Activated CD4-positive, alpha-beta T cell treated with anti-CD3 and anti-CD28 coated beads, Interleukin-2, amount 50 U/mL, for 24 hours (primary cell): ENCODE results near the gene SLC35G6.
"Not testable (repeated sequence)": the region's sequence is repeated elsewhere in the genome, so short reads cannot be mapped to it uniquely, and the experiment has no call there.

Source experiments
- DNase-seq, 2 donors: peaks; one replicate each; pipeline ENCODE4 v3.0.0-alpha.2; 2020; ENCODE audit warnings: low read depth in 1 of 2, low spot score in 1 of 2

The SLC35G6 gene

GRCh38 chr17:7481275-7481674, at the start of gene SLC35G6:
TSS of gene SLC35G6 (plus strand) at chr17:7481446. CDS start at chr17:7481517, 71 bp downstream.
- DNase-seq, result not testable (repeated sequence)

GRCh38 chr17:7432296-7432695, 49.0 kb upstream of the SLC35G6 start:
- DNase-seq, result no peak

GRCh38 chr17:7435676-7436555, 45.3 kb upstream of the SLC35G6 start:
- peak; percentile 39 to 40 for DNase-seq

- peak; percentile 65 to 67 for DNase-seq
These were observed 44.5 kb upstream of the SLC35G6 start for GRCh38 chr17:7436556-7437368.

DNA sequence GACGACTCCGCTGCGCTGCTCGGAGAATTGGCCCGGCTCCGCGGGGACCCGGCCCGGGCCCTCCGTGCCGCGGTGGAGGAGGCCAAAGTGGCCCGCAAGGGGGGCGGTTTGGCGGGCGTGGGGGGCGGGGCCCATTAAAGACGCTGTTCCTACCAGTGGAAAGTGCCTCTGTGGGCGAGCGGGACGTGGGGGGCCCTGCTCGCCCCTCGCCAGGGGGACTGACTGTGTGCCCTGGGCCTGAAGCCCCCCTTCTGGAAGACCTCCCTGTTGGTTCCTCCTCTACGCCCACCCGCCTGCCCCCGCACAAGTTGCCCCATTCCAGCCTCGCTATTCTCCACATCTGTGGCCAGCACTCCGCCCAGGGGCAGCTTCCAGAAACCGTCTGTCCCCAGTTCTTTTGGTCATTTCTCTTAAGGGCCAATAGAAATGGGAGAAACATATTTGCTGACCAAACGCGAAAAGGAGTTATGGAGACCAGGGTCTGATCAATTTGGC, 43.8 kb upstream of the SLC35G6 start:
- no peak for DNase-seq

GRCh38 chr17:7437950-7438614, 43.2 kb upstream of the SLC35G6 start:
- peak; percentile 18 to 37 for DNase-seq

DNA sequence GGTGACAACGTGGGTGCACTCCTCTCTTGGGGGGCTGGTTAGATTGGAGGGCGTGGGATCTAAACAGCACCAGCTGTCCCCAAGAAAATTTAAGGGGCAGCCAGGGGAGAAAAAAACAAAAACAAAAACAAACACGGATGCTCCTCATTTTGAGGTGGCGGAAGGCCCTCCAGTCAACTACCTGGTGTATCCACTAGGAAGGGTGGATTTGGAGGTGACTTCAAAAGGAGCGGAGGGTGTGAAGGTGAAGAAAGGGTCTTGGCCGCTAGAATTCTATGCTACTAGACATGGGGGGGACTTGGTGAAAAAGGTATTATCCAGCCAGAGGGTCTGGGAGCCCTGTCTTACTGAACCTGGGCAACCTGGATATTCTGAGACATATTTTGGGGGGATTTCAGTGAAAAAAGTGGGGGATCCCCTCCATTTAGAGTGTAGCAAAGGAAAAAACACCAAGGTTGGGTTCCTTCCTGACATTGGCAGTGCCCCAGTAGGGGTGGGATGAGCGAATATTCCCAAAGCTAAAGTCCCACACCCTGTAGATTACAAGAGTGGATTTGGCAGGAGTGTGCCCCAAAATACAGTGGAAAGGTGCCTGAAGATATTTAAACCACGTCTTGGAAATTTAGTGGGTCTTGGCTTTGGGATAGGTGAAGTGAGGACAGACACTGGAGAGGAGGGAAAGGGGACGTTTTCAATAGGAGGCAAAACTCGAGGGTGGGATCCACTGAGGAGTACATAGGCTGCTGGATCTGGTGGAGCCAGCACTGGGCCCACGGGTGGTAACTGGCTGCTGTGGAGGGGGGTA, 42.4 kb upstream of the SLC35G6 start:
- no peak for DNase-seq

DNA sequence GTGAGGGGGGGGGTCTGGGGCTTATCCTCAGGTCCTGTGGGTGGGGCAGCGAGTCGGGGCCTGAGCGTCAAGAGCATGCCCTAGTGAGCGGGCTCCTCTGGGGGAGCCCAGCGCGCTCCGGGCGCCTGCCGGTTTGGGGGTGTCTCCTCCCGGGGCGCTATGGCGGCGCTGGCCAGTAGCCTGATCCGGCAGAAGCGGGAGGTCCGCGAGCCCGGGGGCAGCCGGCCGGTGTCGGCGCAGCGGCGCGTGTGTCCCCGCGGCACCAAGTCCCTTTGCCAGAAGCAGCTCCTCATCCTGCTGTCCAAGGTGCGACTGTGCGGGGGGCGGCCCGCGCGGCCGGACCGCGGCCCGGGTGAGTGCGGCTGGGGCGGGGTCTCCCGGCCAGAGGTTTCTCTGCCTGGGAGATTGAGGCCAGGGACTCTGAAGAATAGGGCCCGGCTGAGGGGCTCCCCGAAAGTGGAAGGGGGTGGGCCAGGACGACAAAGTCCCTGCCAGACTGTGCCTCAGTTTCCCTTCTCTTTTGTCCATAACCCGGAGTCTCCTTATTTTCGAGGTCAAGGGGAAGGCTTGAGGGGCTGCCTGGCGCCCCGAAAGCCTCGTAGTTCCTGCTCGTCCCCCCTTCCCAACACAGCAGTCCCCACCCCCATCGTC, 41.7 kb upstream of the SLC35G6 start, which contains the start of gene FGF11:
FGF11 (plus strand) TSS at position 51 of the 651 bp plus-strand sequence; CDS start at position 160, 109 bp downstream.
- DNase-seq, result no peak

GRCh38 chr17:7440113-7440833, 41.0 kb upstream of the SLC35G6 start:
- no peak for DNase-seq

DNA sequence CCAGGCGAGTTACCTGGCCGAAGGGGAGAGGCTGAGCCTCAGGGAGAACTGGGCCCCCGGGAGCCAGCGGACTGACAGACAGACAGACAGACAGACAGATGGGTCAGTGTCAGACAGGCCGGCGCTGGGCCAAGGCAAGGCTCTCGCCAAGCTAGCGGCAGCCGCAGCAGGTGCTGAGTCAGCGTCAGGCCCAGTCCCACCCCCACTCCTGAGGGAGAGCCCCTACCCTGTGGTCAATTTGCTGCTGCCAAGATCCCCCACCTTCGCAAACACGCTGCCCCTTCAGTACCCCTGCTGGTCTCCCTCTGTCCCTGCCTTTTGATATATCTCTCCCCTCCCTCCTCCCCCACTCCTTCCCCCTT, 40.4 kb upstream of the SLC35G6 start:
- DNase-seq, result no peak

- no peak for DNase-seq
These were observed 40.0 kb upstream of the SLC35G6 start for GRCh38 chr17:7441266-7441665.

GRCh38 chr17:7442142-7442541, 39.1 kb upstream of the SLC35G6 start:
- DNase-seq, result no peak

DNA sequence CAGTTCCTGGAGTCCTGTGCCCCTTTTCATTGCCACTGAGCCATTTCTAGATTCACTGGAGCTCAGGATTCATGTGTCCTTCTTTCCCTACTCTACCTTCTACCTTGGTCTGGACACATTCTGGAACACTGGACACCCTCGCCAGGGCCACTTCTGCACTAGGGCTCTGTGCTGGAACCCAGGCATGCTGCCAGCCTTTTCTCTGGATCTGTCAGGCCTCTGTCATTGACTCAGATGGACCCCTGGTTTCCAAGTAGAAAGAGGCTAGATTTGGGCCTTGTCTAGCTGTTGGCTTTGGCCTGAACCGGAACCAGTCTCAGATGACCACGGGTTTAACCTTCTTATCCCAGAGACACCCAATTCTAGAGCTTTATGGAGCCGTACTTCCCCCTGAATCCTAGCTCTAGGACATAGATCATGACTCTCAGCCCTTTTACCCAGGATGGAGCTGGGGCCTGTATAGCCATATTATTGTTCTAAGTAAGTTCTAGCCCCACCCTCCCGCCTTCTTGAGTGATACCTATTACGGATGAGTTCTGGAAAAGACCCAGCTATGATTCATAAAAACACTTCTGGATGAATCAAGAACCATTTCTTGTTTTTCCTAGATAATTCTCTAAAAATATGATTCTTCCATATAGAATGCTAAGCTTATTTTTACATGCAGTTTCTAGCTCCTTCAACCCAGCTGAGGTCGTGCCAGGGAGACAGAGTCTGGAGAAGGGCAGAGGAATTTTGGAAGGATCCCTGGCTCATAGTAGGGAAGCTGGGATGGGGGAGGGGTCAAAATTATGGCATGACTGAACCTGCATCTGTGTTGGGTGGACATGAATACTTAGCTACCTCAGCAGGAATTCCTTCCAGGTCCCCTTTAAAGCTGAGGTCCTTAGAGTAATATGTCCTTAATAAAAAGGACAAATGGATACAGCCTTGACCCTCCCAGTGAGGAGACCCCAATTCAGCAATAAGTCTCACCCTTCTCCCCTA, 37.5 kb upstream of the SLC35G6 start:
- no peak for DNase-seq

DNA sequence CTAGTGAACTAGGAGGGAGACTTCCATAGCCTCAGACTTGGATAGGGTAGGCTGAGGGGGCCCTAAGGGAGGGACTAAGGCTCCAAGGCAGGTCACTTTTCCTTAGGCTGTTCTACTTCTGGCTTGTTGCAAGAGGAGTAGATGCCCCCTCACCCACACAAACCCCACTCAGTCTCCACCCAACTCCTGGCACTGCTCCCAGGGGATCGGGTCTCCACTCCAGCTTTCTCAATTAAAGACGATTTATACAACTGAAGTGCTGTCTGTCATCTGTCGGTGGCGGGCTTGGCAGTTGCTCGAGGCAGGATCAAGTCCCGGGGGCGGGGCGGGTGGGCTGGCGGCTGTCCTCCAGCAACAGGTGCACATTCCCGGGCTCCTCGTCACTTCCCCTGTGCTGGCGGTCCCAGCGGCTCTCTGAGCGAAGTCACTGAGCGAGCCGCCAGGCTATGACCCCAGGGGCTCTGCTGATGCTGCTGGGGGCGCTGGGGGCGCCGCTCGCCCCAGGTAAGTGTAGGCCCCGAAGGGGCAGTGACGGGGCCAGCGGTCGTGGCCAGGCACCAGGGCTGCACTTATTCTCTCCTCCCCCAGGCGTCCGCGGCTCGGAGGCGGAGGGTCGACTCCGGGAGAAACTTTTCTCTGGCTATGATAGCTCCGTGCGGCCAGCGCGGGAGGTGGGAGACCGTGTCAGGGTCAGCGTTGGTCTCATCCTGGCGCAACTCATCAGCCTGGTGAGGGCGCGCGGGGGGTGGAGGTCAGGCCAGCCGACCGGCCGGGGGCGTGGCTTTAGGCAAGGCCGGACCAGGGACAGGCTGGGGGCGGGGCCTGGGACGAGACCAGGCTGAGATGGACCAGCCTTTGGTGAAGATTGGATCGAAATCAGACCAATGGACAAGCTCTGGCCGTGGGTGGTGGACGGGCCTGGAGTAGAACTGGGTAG, 36.3 kb upstream of the SLC35G6 start, which contains the start of gene CHRNB1:
CHRNB1 (plus strand) TSS at position 380 of the 937 bp plus-strand sequence; CDS start at position 447, 67 bp downstream.
- DNase-seq, result no peak

- no peak for DNase-seq
These were observed 35.7 kb upstream of the SLC35G6 start for GRCh38 chr17:7445619-7445968.

DNA sequence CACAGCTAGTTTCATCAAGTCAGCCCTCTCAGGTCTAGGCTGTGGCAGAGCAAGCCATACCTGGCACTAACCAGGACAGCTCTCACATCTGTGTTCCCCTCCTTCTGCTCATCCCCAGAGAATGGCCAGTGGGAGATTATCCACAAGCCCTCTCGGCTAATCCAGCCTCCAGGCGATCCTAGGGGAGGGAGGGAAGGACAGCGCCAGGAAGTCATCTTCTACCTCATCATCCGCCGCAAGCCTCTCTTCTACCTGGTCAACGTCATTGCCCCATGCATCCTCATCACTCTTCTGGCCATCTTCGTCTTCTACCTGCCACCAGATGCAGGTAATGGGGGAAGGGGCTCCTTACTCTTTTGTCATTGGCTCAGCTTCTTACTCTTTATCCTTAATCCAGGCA, 32.8 kb upstream of the SLC35G6 start:
- no peak for DNase-seq

DNA sequence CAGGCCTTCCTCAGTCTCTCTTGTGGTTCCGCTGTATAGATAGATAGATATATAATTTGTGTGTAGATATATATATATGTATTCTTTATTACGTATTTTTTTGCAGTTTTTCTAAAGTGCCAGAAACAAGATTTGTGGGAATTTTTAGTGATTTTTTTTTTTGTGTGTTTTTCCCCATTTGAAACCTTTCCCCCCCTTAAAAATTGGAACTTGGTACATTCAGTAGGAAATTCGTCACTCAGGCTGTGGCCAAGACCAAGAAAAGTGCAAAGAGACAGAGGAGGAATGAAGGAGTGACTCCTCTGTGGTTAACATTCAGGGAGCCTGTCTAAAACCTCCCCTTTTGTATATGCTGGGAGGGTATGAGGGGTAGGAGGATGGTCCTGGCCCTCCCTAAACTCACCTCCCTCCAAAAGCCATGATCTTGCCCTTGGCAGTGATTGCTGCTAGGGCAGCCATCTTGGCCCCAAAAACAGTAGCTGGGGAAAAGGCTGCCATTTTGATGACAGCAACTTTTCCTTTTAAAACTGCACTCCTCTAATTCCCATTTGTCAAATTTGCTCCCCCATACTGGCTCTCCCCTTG, 21.2 kb upstream of the SLC35G6 start:
- no peak for DNase-seq
